HepG2 (cell line): Measurements from ENCODE around the gene TAF1B. TPM values are rescaled to one million over a fixed set of nuclear protein-coding genes. Genes with fewer than 3 reads are reported as not detected.

Experiments used
- ATAC-seq: fragments of 200-7000 bp; cut with Tn5 transposase; 3 replicates; pipeline ENCODE4 v1.9.1; 2020; ENCODE audit warnings: mild to moderate bottlenecking, moderate library complexity
- BruUV-seq: library from RNA; stranded (reverse); fragments of 400-500 nt; replicated peaks from 2 replicates; lab custom pipeline; 2021; lab: Mats Ljungman, UMichigan
- CTCF ChIA-PET: fragments of 300-600 bp; formaldehyde crosslinking; extraction: SDS; loops from one replicate; lab custom pipeline; 2021; ENCODE audit warnings: low total read pairs, inconsistent platforms, low intra/inter-chr PET ratio; lab: Yijun Ruan, JAX
- POLR2A ChIA-PET: fragments of 350-600 bp; sonication (Branson Sonifier 250); formaldehyde crosslinking; loops from one replicate; lab custom pipeline; 2020; ENCODE audit warnings: antibody characterized with exemption, inconsistent platforms; lab: Yijun Ruan, JAX
- DNase-seq: peaks from one replicate; pipeline ENCODE4 v3.0.0-alpha.2; 2015; ENCODE audit warnings: low spot score
- FAIRE-seq: peaks from 3 replicates; lab custom pipeline; 2011; peaks lifted over from hg19 to GRCh38; lab: Jason Lieb, UNC
- H2AFZ ChIP-seq: one replicate; pipeline ENCODE4 v1.6.1; 2011; ENCODE audit warnings: low read length, inconsistent platforms
- H3K27ac ChIP-seq: fragments of 300-600 bp; 3 replicates; pipeline ENCODE4 v1.8.0; 2011; ENCODE audit warnings: mixed run types, mild to moderate bottlenecking, mixed read lengths, low read length, inconsistent platforms; ENCODE audit not compliant: insufficient read depth; ENCODE audit errors: extremely low read length
- H3K27me3 ChIP-seq, 2 experiments: fragments of 200-600 bp in 1 of 2; 2 replicates in 1 of 2; 3 replicates in 1 of 2; pipeline versions ENCODE4 v1.6.0 to v1.8.0; 2011; ENCODE audit warnings: low read length in 2 of 2, mild to moderate bottlenecking in 2 of 2, moderate library complexity in 2 of 2, inconsistent platforms in 1 of 2; ENCODE audit not compliant: insufficient read depth in 2 of 2, control insufficient read depth in 1 of 2
- H3K36me3 ChIP-seq, 2 experiments: fragments of 200-600 bp in 1 of 2; replicated peaks in 1 of 2; 2 replicates in 1 of 2; 3 replicates in 1 of 2; pipeline versions ENCODE4 v1.5.1 to v1.8.0; 2011; ENCODE audit warnings: low read length in 2 of 2, inconsistent platforms in 1 of 2; ENCODE audit not compliant: insufficient read depth in 2 of 2, control insufficient read depth in 1 of 2
- H3K4me1 ChIP-seq: 2 replicates; pipeline ENCODE4 v1.5.1; 2012; ENCODE audit warnings: low read length, inconsistent platforms; ENCODE audit not compliant: insufficient read depth
- H3K4me2 ChIP-seq: 2 replicates; pipeline ENCODE4 v1.6.0; 2011; ENCODE audit warnings: low read depth, low read length, inconsistent platforms
- H3K4me3 ChIP-seq, 3 experiments: fragments of 200-600 bp in 1 of 3; sonication (generic), shearing (Covaris generic) in 1 of 3; replicated peaks in 1 of 3; 2 replicates each; pipeline ENCODE4 v1.5.1; 2011 to 2016; ENCODE audit warnings: low read length in 3 of 3, inconsistent platforms in 2 of 3, low read depth in 2 of 3, mild to moderate bottlenecking in 2 of 3, control low read depth in 1 of 3, mixed read lengths in 1 of 3; ENCODE audit not compliant: insufficient read depth in 1 of 3
- H3K79me2 ChIP-seq: one replicate; pipeline ENCODE4 v1.6.1; 2011; ENCODE audit warnings: low read length, inconsistent platforms; ENCODE audit not compliant: insufficient read depth
- H3K9ac ChIP-seq: 2 replicates; pipeline ENCODE4 v1.6.0; 2011; ENCODE audit warnings: mild to moderate bottlenecking, low read depth, low read length, inconsistent platforms; ENCODE audit not compliant: insufficient read depth
- H3K9me3 ChIP-seq: 2 replicates; pipeline ENCODE4 v1.5.1; 2012; ENCODE audit warnings: mild to moderate bottlenecking, low read length
- H4K20me1 ChIP-seq: 2 replicates; pipeline ENCODE4 v1.6.0; 2011; ENCODE audit warnings: inconsistent platforms, mild to moderate bottlenecking, low read length, moderate library complexity; ENCODE audit not compliant: insufficient read depth
- CBX1 ChIP-seq: IDR thresholded peaks from one replicate; pipeline ENCODE4 v1.6.1; 2016; ENCODE audit warnings: antibody characterized with exemption, low read depth
- HCFC1 ChIP-seq: fragments of 150-350 bp; IDR thresholded peaks from 2 replicates; pipeline ENCODE4 v1.6.1; 2014; ENCODE audit warnings: low read depth, low read length
- HMGA1 ChIP-seq: sonication (generic); formaldehyde crosslinking; conservative IDR thresholded peaks from 2 replicates; pipeline ENCODE4 v1.4.0; 2020; ENCODE audit warnings: missing genetic modification reagents
- JUND ChIP-seq: sonication (generic); formaldehyde crosslinking; IDR thresholded peaks from 2 replicates; pipeline ENCODE4 v1.8.0; 2022; ENCODE audit warnings: mild to moderate bottlenecking, missing genetic modification reagents
- MYNN ChIP-seq: sonication (generic); formaldehyde crosslinking; IDR thresholded peaks from 2 replicates; pipeline ENCODE4 v1.4.0; 2020; ENCODE audit warnings: mild to moderate bottlenecking, low read depth, missing genetic modification reagents
- NFATC3 ChIP-seq: sonication (generic); formaldehyde crosslinking; IDR thresholded peaks from 2 replicates; pipeline ENCODE4 v1.5.1; 2020; ENCODE audit warnings: mild to moderate bottlenecking, missing genetic modification reagents
- NKX3-1 ChIP-seq: sonication (generic); formaldehyde crosslinking; IDR thresholded peaks from 2 replicates; pipeline ENCODE4 v1.5.0; 2020; ENCODE audit warnings: missing genetic modification reagents
- NR1H2 ChIP-seq: sonication (generic); formaldehyde crosslinking; IDR thresholded peaks from 2 replicates; pipeline ENCODE4 v1.8.1; 2022; ENCODE audit warnings: low read depth, missing genetic modification reagents, borderline replicate concordance
- THAP7 ChIP-seq: sonication (generic); formaldehyde crosslinking; IDR thresholded peaks from 2 replicates; pipeline ENCODE4 v1.8.1; 2023; ENCODE audit warnings: mild to moderate bottlenecking, missing genetic modification reagents
- ZFYVE20 ChIP-seq: sonication (generic); formaldehyde crosslinking; IDR thresholded peaks from 2 replicates; pipeline ENCODE4 v1.8.0; 2023; ENCODE audit warnings: low read depth, mild to moderate bottlenecking, moderate library complexity, missing genetic modification reagents, borderline replicate concordance
- ZNF292 ChIP-seq: sonication (generic); formaldehyde crosslinking; IDR thresholded peaks from 2 replicates; pipeline ENCODE4 v1.8.1; 2022; ENCODE audit warnings: mild to moderate bottlenecking, low read depth, missing genetic modification reagents, borderline replicate concordance
- ZNF589 ChIP-seq: sonication (generic); formaldehyde crosslinking; conservative IDR thresholded peaks from 2 replicates; pipeline ENCODE4 v1.8.0; 2022; ENCODE audit warnings: mild to moderate bottlenecking, moderate library complexity, missing genetic modification reagents
- ZNF619 ChIP-seq: sonication (generic); formaldehyde crosslinking; IDR thresholded peaks from 2 replicates; pipeline ENCODE4 v1.4.0; 2020; ENCODE audit warnings: mild to moderate bottlenecking, missing genetic modification reagents
- ZNF770 ChIP-seq: sonication (generic); formaldehyde crosslinking; IDR thresholded peaks from 2 replicates; pipeline ENCODE4 v1.5.0; 2020; ENCODE audit warnings: mild to moderate bottlenecking, missing genetic modification reagents
- ZNF773 ChIP-seq: sonication (generic); formaldehyde crosslinking; IDR thresholded peaks from 2 replicates; pipeline ENCODE4 v1.4.0; 2020; ENCODE audit warnings: missing genetic modification reagents, borderline replicate concordance
- ZNF891 ChIP-seq: sonication (generic); formaldehyde crosslinking; IDR thresholded peaks from 2 replicates; pipeline ENCODE4 v1.5.0; 2020; ENCODE audit warnings: mild to moderate bottlenecking, missing genetic modification reagents
- WGBS: methylation state at CpG from one replicate; pipeline ENCODE4 v1.1.6; 2017; ENCODE audit warnings: low lambda C conversion rate; 5-methylcytosine and 5-hydroxymethylcytosine counted together
- in situ Hi-C: cut with HindIII; loops from 2 replicates; pipeline ENCODE4 v1.10.0; 2017; ENCODE audit warnings: low pct_unique_long_range_greater_than_20kb; ENCODE audit not compliant: extremely low pct_ligation_motif_present
- intact Hi-C: fragments of 100-400 bp; cut with micrococcal nuclease; formaldehyde crosslinking; loops from one replicate; pipeline ENCODE4 v1.10.0; 2022; ENCODE audit not compliant: unreplicated experiment
- polyA plus RNA-seq, 8 experiments: library from polyadenylated mRNA; depleted of rRNA in 3 of 8; stranded (reverse) in 7 of 8; unstranded in 1 of 8; fragments of >200 nt; fragmentation: Illumina TruSeq in 4 of 8; extraction: Trizol in 4 of 8; gene quantifications; 2 replicates each; pipeline versions ENCODE4 v1.2.1 to v1.2.3, GENCODE V29; 2011 to 2016; ENCODE audit warnings: low read depth in 4 of 8, missing spikeins in 1 of 8, mixed read lengths in 1 of 8; ENCODE audit not compliant: insufficient read depth in 1 of 8
- total RNA-seq, 5 experiments: library from RNA; depleted of rRNA; stranded (reverse); fragments of >200 nt; fragmentation: Illumina TruSeq; extraction: Trizol; gene quantifications; 2 replicates each; pipeline ENCODE4 v1.2.3, GENCODE V29; 2016; ENCODE audit warnings: low read depth in 1 of 5
- TF ChIP-seq, protein P1 (sequence below): IDR thresholded peaks from 2 replicates; pipeline ENCODE4 v1.6.1; 2016; ENCODE audit warnings: missing compliant biosample characterization, missing genetic modification reagents, borderline replicate concordance

Gene TAF1B
- total and polyA plus RNA-seq, 2 of the 13 experiments (the other 11 are each of a cell fraction or from before 2014, with no cell fraction given) = 13.3 to 27.7 TPM

DNA sequence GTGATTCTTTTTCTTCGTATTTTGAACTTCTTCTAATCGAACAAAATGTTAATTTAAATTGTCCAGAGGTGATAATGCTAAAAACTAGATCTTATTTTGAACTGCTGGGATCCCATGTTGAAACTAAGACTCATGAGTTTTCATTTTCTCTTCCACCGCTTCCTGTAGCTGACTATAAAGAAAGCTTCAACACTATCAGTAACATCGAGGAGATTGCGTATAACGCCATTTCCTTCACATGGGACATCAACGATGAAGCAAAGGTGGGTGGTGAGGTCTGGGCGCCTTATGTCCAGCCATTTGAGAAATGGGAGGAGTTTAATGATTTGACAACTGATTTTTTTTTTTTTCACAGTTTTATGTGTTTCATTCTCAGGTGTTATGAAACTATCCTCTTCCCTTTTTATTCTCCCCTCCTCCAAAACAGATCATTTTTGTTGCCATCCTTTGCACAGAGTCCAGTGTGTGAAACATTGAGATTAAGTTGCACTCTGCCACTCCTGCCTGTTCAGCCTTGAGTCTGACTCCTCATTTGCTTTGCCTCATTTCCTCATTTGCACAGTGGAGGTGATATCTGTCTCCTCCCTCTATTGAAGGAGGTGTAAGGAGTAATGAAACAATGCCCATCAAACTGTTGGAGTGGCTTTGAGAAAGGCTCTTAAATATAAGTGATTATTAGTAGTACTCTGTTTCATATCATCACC is 122.0 kb downstream of the TAF1B start:
- no peaks in the 10 kb centered on the region for H4K20me1 ChIP-seq
- TF ChIP-seq ZNF773 (CRISPR knock-in tag) (no peak), NR1H2 (CRISPR knock-in tag) (no peak), ZNF589 (no peak), ZNF770 (CRISPR knock-in tag) (no peak), ZNF891 (CRISPR knock-in tag) (no peak), HMGA1 (CRISPR knock-in tag) (no peak), THAP7 (no peak), NKX3-1 (CRISPR knock-in tag) (no peak), CBX1 (no peak), ZFYVE20 (no peak), HCFC1 (no peak), MYNN (no peak), NFATC3 (CRISPR knock-in tag) (no peak), ZNF619 (CRISPR knock-in tag) (no peak), ZNF292 (CRISPR knock-in tag) (no peak), JUND (CRISPR knock-in tag) (no peak)
- TF ChIP-seq, protein P1, sequence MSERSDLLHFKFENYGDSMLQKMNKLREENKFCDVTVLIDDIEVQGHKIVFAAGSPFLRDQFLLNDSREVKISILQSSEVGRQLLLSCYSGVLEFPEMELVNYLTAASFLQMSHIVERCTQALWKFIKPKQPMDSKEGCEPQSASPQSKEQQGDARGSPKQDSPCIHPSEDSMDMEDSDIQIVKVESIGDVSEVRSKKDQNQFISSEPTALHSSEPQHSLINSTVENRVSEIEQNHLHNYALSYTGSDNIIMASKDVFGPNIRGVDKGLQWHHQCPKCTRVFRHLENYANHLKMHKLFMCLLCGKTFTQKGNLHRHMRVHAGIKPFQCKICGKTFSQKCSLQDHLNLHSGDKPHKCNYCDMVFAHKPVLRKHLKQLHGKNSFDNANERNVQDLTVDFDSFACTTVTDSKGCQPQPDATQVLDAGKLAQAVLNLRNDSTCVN (CRISPR knock-in tag) = no peak
- H3K36me3 ChIP-seq = peaks cover 11 to 67% of the 10 kb centered on the region in 2 experiments
- no peak overlapping the region for H3K4me3 ChIP-seq
- H3K9ac ChIP-seq = no peak overlapping the region
- H3K27me3 ChIP-seq = no peaks in the 10 kb centered on the region
- no peak overlapping the region for H3K27ac ChIP-seq
- WGBS = 95% methylated on average over 8 of the region's 8 CpGs
- FAIRE-seq (no peak), DNase-seq (no peak), ATAC-seq (no peak)
- H3K9me3 ChIP-seq = no peaks in the 10 kb centered on the region
- in situ Hi-C loops (no loop called here), intact Hi-C loops (no loop called here)
- ChIA-PET CTCF (no interaction called here), POLR2A (no interaction called here)
- no TSS peak for BruUV-seq
- no peaks in the 10 kb centered on the region for H3K79me2 ChIP-seq
- no peak overlapping the region for H2AFZ ChIP-seq
- H3K4me2 ChIP-seq = no peak overlapping the region
- no peaks in the 10 kb centered on the region for H3K4me1 ChIP-seq
